IPS-18a (cell line): ENCODE measurements around the gene LAPTM5.
"Not testable (repeated sequence)": the region's sequence is repeated elsewhere in the genome, so short reads cannot be mapped to it uniquely, and the experiment has no call there.

Experiments used
- H3K27ac ChIP-seq: one replicate; pipeline ENCODE4 v1.5.1; 2013; ENCODE audit warnings: low read length
- H3K27me3 ChIP-seq: one replicate; pipeline ENCODE4 v1.6.1; 2013; ENCODE audit warnings: mild to moderate bottlenecking, low read length; ENCODE audit not compliant: control insufficient read depth, insufficient read depth
- H3K36me3 ChIP-seq: one replicate; pipeline ENCODE4 v1.6.1; 2013; ENCODE audit warnings: low read depth, low read length; ENCODE audit not compliant: control insufficient read depth
- H3K4me1 ChIP-seq: one replicate; pipeline ENCODE4 v1.6.1; 2013; ENCODE audit warnings: low read depth, low read length; ENCODE audit not compliant: control insufficient read depth
- H3K4me3 ChIP-seq: one replicate; pipeline ENCODE4 v1.5.1; 2013; ENCODE audit warnings: low read length
- H3K9ac ChIP-seq: one replicate; pipeline ENCODE4 v1.6.1; 2013; ENCODE audit warnings: mild to moderate bottlenecking, low read length, moderate library complexity
- H3K9me3 ChIP-seq: one replicate; pipeline ENCODE4 v1.6.1; 2013; ENCODE audit warnings: low read depth, low read length; ENCODE audit not compliant: control insufficient read depth

LAPTM5 gene

GRCh38 chr1:30766948-30767347 lies 9.4 kb upstream of the LAPTM5 start:
- not testable (repeated sequence) for H3K4me1 ChIP-seq

GRCh38 chr1:30765556-30766434 lies 8.2 kb upstream of the LAPTM5 start:
- H3K36me3 ChIP-seq: no peaks in the 10 kb centered on the region
- H3K9ac ChIP-seq: no peak overlapping the region
- no peak overlapping the region for H3K4me3 ChIP-seq
- H3K9me3 ChIP-seq: no peaks in the 10 kb centered on the region
- no peaks in the 10 kb centered on the region for H3K27me3 ChIP-seq
- no peaks in the 10 kb centered on the region for H3K4me1 ChIP-seq
- H3K27ac ChIP-seq: no peak overlapping the region

More at GRCh38 chr1:30766948-30767347, 9.4 kb upstream of the LAPTM5 start:
- H3K36me3 ChIP-seq, H3K27ac ChIP-seq, H3K9ac ChIP-seq, H3K9me3 ChIP-seq, H3K27me3 ChIP-seq, H3K4me3 ChIP-seq: not testable (repeated sequence)

GRCh38 chr1:30764939-30765555 lies 7.5 kb upstream of the LAPTM5 start:
- no peaks in the 10 kb centered on the region for H3K9me3 ChIP-seq
- no peaks in the 10 kb centered on the region for H3K27me3 ChIP-seq
- H3K4me1 ChIP-seq: no peaks in the 10 kb centered on the region
- no peak overlapping the region for H3K4me3 ChIP-seq
- H3K36me3 ChIP-seq: no peaks in the 10 kb centered on the region
- no peak overlapping the region for H3K9ac ChIP-seq
- no peak overlapping the region for H3K27ac ChIP-seq

- peaks cover 6% of the 10 kb centered on the region for H3K4me1 ChIP-seq
- H3K27me3 ChIP-seq: no peaks in the 10 kb centered on the region
- H3K27ac ChIP-seq: no peak overlapping the region
- no peaks in the 10 kb centered on the region for H3K36me3 ChIP-seq
- H3K4me3 ChIP-seq: no peak overlapping the region
- H3K9ac ChIP-seq: no peak overlapping the region
- H3K9me3 ChIP-seq: no peaks in the 10 kb centered on the region
These were observed 6.8 kb upstream of the LAPTM5 start for GRCh38 chr1:30764396-30764795.

- H3K27me3 ChIP-seq: no peaks in the 10 kb centered on the region
- H3K4me1 ChIP-seq: peaks cover 6% of the 10 kb centered on the region
- no peak overlapping the region for H3K27ac ChIP-seq
- H3K4me3 ChIP-seq: no peak overlapping the region
- H3K36me3 ChIP-seq: no peaks in the 10 kb centered on the region
- H3K9me3 ChIP-seq: no peaks in the 10 kb centered on the region
- H3K9ac ChIP-seq: no peak overlapping the region
These were observed 6.2 kb upstream of the LAPTM5 start for GRCh38 chr1:30763651-30764248.

- no peaks in the 10 kb centered on the region for H3K9me3 ChIP-seq
- no peak overlapping the region for H3K27ac ChIP-seq
- H3K4me1 ChIP-seq: peaks cover 6% of the 10 kb centered on the region
- H3K36me3 ChIP-seq: no peaks in the 10 kb centered on the region
- H3K4me3 ChIP-seq: no peak overlapping the region
- H3K9ac ChIP-seq: no peak overlapping the region
- H3K27me3 ChIP-seq: no peaks in the 10 kb centered on the region
These were observed 5.5 kb upstream of the LAPTM5 start for GRCh38 chr1:30762930-30763650.

- H3K9ac ChIP-seq: no peak overlapping the region
- no peaks in the 10 kb centered on the region for H3K27me3 ChIP-seq
- no peaks in the 10 kb centered on the region for H3K36me3 ChIP-seq
- H3K4me1 ChIP-seq: peaks cover 6% of the 10 kb centered on the region
- H3K4me3 ChIP-seq: no peak overlapping the region
- no peaks in the 10 kb centered on the region for H3K9me3 ChIP-seq
- no peak overlapping the region for H3K27ac ChIP-seq
These were observed 4.8 kb upstream of the LAPTM5 start for GRCh38 chr1:30762152-30762929.

- H3K27ac ChIP-seq: no peak overlapping the region
- no peaks in the 10 kb centered on the region for H3K27me3 ChIP-seq
- no peaks in the 10 kb centered on the region for H3K9me3 ChIP-seq
- H3K36me3 ChIP-seq: no peaks in the 10 kb centered on the region
- H3K9ac ChIP-seq: no peak overlapping the region
- peaks cover 6% of the 10 kb centered on the region for H3K4me1 ChIP-seq
- no peak overlapping the region for H3K4me3 ChIP-seq
These were observed 4.0 kb upstream of the LAPTM5 start for GRCh38 chr1:30761381-30762151.

- peaks cover 6% of the 10 kb centered on the region for H3K4me1 ChIP-seq
- H3K27ac ChIP-seq: no peak overlapping the region
- no peak overlapping the region for H3K9ac ChIP-seq
- no peaks in the 10 kb centered on the region for H3K9me3 ChIP-seq
- H3K27me3 ChIP-seq: no peaks in the 10 kb centered on the region
- no peak overlapping the region for H3K4me3 ChIP-seq
- H3K36me3 ChIP-seq: no peaks in the 10 kb centered on the region
These were observed 3.2 kb upstream of the LAPTM5 start for GRCh38 chr1:30760596-30761324.

- Histone ChIP-seq H3K36me3 (no peaks in the 10 kb centered on the region), H3K27ac (no peak overlapping the region), H3K9me3 (no peaks in the 10 kb centered on the region), H3K4me3 (no peak overlapping the region), H3K27me3 (no peaks in the 10 kb centered on the region), H3K9ac (no peak overlapping the region), H3K4me1 (peaks cover 6% of the 10 kb centered on the region)
These were observed 2.2 kb upstream of the LAPTM5 start for GRCh38 chr1:30759718-30760281.
